COLO668 (cell line): ENCODE results near the gene KIF5C.
"Not testable (repeated sequence)": the region's sequence is repeated elsewhere in the genome, so short reads cannot be mapped to it uniquely, and the experiment has no call there.

Experiments used
- DNase-seq: peaks from one replicate; lab custom pipeline; 2025; ENCODE audit not compliant: unreplicated experiment; lab: John Stamatoyannopoulos, UW

KIF5C gene

DNA sequence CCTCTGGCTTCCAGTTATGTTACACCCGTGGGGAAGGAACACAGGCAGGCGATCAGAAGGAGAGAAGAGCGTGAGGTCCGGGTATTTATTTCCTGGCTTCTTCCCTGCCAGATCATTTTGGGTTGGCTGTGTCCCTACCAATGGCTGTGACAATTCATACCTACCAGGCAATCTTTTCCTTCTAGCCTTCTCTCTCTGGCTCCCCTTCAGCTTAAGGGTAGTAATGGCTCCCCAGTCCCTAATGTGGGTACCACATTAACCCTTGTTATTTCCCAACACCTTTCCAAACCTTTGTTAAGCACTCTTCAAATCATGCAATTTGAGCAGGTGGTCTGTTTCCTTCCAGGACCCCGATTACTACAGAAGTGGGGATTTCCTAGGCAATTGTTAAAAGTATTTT lies 84.7 kb downstream of the KIF5C start:
- no peak for DNase-seq

DNA sequence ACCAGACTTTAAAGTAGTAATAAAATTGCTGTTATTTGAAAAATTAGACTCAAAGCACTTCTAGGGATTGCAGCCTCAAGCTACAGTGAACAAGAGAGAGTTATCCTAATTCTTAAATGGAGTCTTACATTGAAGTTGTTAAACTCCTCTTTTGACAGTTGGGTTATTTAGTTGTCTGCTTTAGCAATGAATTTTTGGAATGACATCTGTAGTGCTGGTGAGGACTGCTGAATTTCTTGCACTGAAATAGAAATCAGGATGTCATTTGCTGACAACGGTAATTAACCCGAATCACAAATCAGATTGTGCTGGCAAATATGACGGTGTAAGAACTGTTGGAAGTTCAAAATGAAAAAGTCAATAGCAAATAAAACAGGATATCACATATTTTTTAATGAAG lies 85.5 kb downstream of the KIF5C start:
- DNase-seq: no peak

DNA sequence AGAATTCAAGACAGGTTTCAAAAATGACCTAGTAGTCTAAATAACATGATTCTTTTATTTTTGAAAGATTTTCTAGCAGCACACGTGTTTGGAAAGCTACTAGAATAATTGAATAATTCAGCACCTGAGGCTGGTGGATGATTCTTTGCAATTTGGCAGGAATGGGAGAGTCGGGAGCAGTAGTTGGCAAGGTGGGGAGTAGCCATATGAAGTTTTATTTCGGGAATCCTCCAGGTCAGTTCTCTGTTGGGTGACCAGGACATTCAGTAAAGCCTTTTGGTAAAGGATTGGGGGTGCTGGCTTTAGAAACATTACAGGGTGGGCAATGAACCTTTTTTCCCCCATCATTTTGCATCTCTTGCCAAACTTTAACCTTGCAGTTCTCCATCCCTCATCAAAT lies 88.4 kb downstream of the KIF5C start:
- no peak for DNase-seq

DNA sequence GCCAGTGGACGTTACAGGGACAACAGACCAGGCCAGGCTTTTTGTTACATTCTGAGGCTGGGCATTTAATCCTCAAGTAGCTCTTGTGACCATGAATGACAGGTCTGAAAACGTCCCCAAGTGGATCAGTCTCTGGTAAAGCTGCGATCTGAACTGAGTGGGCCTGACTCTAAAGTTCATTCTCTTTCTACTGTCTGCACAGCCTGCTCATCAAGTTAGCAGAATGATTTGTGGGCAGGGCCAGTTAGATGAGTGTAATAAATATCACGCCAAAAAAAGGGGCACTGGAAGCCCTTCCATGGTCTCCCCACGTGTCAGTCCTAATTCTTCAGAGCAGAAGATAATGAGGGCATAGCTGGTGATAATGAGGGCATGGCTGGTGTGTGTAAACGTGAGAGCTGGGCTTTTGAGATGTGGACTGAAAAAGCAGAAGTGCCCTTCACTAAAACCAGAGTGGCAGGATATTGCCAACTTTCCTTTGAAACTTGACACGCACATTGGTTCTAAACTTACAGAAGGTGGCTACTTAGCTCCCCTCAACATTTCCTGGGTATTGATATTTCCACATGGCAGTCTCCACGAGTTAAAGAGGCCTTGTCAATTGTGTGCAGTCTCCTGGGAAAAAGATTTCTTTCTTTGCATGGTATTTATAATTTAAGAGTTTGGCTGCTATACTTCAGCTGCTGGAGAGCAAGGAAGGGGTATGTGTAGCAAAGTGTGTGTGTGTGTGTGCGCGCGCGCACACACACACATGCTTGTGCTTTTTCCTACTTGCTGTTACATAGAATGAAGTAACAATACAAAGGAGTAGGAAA lies 90.8 kb downstream of the KIF5C start:
- DNase-seq: no peak

DNA sequence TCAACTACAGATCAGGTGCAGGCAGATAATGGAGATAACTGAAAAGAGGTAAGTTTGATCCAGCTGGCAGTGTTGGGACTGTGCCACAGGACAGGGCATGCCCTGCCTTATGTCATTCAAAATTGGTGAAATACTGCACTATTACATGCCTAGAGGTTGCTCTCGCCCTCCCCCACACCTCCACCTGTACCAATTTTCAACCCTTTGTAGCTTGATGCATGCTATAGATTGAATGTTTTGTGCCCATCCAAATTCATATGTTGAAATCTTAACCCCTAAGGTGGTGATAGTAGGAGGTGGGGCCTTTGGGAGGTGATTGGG lies 91.4 kb downstream of the KIF5C start:
- DNase-seq: no peak

DNA sequence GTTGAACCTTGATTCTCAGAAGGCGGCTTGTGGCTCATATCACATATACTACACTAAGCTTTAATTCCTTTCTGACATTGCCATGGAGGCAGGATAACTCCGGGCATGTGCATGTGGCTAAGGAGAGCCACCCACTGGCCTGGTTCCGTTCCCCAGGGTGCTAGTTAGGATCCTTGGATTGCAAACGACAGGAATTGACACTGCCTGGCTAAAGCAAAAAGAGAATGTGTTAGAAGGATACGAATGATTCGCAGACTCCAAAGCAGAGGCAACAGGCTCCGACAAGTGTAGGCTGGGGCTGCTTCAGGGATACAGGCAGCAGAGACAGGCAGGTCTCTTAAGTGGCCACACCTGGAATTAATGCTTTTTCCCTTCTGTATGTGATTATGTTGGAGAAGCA lies 92.0 kb downstream of the KIF5C start:
- no peak for DNase-seq

DNA sequence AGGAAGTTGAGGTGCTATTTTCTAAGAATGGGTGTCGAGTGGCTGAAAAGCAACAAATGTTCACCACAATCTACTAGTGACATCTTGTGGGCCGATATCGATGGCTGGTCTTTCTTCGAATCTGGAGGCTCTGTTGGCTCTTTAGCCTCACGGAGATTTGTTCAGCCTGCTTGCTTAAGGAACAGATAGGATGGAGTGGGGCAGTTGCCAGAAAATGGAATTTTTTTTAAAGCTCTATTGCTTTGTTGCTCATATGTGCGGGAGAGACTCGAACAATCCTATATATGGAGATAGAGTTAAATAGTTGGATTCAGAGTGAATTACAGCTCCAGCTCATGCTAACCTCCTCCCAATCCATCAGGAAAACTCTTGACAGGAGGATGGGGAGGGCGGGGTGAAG lies 92.6 kb downstream of the KIF5C start:
- DNase-seq: no peak

DNA sequence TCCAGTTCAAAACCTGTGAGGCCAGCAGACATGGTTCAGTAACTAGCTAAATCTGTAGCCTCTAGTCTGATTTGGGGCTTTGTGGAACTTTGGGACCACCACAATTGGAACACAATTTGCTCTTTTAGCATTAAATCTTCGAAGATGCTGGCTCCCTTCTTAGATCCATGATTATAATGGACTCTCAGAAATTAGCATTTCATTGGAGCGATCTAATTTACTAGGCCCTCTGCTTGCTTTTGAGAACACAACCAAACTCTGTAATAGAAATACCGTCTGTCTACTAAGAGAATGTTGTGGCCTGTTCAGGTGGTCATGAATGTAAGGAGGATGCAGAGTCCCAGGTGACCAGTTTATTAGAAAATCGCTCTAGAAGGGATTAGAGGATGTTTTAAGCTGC lies 93.3 kb downstream of the KIF5C start:
- no peak for DNase-seq

DNA sequence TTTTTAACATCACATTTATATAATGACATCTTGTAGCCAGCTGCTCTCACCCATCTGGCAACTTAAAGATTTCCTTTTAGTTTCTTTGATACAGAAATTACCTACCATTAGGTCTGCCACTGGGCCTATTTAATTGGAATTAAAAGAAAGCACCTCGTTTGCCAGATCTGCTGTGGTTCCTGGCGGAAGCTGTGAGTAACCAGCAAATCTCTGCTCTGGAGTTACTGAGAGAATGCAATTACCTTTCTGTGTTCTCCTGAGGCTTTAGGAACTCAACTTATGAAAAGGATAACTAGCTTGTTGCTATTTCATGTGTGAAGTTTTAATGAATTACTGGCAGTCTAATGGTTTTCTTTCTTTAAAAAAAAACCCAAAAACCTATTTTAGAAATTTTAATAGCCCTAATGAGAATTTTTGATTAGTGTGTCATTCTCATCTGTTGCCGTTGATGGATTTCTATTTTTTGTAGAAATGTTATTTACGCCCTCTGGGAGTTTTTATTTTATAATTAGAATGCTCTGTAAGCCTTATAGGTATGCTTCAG lies 93.8 kb downstream of the KIF5C start:
- DNase-seq: no peak

DNA sequence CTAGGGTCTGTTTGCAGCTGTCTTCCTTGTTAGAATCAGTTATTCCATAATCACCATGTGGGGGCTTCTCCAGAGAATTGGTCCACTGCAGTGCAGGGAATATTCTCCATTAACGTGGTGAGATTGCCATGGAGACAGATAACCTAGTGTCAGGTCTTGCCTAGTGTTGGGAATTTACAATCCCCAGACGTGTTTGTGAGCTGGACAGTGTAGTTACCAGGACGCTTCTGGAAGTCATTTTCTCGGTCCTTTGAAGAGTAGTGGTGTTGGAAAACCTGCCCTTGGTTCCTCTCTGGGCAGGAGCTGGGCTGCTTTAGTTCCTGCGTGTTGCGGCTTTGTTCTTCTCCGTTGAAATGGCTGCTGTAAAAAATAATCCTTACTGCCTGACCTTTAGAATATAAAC lies 94.6 kb downstream of the KIF5C start:
- no peak for DNase-seq

DNA sequence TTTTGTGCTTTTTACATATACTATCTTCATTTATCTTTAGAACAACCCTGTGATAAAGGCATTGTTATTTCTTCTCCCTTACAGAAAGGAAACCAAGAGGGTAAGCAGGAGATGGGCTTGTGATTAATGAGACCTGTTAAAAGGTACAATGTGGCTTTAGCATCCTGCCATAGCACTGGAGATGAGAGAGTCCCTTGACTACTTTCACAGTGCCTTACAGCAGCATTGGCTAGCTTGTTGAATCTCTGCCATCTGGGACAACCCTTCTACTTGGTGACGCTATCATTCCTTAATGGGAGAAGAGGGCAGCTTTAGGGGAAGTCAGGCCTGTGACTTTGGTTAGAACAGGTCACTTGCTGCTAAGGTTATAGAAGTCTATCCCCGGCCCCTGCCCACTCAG lies 95.4 kb downstream of the KIF5C start:
- DNase-seq: no peak

DNA sequence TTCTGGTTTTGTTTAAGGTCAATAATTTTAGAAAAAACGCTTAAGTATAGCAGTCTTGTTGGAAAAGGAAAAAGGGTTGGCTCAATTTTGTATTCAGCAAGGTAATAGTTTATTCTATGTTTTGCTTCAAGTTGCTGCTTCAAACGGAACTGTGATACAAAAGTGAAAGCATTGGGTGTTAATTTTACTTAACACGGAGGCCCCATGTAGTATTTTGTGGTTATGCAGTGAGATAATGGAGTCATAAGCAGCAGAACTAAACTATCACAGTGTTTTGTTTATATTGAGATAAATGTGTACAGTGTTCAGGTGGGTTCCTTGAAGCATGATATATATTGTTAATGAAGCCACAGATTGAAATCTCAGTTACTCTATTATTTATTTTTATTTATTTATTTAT lies 96.5 kb downstream of the KIF5C start:
- DNase-seq: no peak

DNA sequence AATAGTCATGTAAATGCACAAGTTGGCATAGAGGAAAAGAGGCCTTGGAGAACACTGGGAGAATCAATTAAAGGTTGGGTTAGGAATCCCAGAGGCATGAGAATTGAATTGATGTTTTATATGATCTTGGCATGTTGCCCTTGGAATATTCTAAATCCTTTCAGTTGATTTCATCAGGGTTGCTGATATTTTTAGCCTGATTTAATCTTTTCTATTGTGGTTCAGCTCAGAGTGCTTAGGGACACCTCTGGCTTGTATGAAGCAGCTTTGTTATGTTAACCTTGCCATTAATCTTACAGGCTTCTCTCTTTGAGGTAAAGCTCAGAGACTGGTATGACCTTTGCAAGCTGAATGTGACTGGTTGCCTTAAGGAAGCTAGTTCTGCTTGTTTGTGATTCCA lies 99.1 kb downstream of the KIF5C start:
- no peak for DNase-seq

DNA sequence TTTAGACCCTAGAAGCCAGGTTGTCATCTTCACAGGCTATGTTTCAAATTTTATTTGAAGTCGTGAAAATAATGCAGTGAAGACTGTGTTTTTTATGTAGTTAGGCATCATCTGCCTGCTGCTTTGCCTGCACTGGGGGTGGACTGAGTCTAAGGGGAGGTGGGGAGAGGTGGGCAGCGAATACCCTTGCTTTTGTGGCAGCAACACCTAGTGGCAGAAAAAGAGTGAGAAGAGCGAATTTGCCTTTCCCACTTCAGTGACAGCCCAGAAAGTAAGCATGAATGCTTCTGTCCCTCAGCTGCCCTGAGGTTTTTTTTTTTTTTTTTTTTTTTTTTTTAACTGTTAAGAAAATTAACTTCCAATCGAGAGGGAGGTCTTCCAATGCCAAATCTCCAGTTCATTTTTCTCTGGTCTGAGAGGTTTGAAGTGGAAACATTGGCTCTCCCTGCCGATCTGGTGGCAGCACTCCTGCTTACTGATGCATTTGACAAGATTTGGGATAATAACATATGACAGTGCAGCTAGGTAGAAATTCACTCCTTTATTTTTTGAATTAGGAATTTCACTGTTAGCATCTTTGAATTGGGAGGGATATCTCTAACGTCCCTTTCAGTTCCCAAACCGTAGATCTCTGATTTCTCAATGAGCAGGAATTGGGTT lies 103.1 kb downstream of the KIF5C start:
- no peak for DNase-seq

DNA sequence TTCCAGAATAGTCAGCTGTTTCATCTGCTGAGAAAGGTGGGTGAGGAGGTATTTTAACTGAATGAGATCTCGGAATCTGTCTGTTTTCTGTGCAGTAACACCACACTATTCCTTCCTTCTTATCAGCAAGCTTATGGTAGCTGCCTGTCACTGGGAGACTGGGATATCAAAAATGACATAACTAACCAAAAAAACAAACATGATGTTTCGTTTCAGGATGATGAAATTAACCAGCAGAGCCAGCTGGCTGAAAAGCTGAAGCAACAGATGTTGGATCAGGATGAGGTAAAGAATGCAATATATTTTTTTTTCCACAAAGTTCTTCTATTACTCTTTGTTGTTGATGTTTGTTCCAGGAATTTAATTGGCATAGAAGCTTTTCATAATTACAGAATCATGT lies 103.7 kb downstream of the KIF5C start:
- DNase-seq: no peak

DNA sequence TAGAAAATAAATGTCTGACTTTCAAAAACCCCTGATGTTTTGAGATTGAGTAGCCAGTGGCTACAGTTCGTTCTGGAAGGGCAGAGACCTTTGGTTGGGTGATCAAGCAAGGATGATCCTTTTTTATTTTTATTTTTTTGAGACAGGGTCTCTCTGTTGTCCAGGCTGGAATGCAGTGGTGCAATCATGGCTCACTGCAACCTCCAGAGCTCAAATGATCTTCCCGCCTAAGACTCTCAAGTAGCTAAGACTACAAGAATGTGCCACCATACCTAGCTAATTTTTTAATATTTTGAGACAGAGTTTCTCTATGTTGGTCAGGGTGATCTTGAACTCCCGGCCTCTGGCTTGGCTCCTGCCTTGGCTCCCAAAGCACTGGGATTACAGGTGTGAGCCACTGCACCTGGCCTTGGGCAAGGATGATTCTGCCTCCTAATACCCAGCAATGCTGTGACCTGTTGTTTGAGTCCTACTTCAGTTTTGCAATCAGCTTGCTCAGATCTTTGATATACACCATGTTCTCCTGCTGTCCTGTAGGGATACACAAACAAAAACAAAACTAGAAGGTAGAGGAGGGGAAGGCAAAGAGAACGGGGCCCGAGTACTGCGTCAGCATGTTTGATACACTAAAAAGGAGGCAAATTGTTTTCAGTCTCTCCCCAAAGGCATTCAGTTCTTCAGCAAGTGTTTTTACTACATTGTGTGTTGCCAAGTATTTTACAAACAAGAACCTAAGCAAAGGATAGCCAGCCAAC lies 104.3 kb downstream of the KIF5C start:
- DNase-seq: no peak

DNA sequence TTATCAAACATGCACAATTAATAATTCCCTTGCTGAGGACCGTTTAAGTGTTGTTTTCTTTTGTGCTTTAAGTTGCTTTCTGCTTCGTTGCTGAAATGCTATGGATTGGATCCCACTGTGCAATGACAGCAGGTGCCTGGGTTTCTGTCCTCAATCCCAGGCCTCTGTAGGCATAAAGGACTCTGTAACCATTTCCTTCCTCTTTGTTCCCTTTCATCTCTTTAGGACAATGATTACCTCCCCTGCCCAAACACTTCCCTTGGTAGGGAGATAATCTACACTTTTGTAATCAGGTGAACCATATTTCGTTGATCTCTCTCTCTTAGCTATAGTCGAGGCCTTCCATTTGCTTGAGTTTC lies 104.9 kb downstream of the KIF5C start:
- DNase-seq: no peak

DNA sequence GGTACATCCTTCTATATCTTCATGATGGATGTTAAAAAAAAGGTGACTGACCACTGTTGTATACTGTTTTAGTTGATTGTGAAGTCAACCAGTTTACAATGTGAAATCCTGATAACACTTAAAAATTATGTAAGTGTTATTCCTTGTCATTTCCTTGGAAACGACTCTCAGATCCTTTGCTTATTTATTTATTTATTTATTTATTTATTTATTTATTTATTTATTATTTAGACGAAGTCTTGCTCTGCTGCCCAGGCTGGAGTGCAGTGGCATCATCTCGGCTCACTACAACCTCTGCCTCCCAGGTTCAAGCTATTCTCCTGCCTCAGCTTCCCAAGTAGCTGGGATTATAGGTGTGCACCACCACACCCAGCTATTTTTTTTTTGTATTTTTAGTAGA lies 105.5 kb downstream of the KIF5C start:
- not testable (repeated sequence) for DNase-seq

DNA sequence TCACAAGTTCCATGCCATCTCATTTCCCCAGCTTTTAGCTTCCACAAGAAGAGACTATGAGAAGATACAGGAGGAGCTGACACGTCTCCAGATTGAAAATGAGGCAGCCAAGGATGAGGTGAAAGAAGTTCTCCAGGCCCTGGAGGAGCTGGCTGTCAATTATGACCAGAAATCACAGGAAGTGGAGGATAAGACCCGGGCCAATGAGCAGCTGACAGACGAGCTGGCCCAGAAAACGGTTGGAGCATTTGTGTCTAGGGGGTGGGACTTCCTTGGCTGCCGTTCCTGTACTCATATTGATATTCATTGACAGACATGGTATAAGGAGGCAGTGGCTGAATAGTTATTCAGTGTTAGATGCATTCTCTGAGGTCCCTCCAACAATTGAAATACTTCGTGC lies 106.3 kb downstream of the KIF5C start:
- DNase-seq: no peak

DNA sequence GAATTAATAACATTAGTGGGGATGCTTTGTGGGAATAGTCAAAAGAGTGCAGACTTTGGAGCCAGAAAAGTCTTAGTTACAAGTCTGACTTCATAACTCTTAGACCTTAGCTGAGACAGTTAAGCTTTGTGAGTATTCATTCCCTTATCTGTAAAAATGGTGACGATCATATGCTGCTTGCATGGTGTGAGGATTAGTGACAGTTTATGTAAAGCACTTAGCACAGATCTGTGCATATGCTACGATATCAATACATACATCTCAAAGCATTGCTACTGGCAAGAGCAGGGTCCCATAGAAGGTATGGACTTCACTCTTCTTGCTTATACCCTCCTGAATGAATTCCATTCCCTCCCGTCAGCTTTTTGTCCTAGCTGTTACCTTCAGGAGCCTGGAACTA lies 106.8 kb downstream of the KIF5C start:
- no peak for DNase-seq

DNA sequence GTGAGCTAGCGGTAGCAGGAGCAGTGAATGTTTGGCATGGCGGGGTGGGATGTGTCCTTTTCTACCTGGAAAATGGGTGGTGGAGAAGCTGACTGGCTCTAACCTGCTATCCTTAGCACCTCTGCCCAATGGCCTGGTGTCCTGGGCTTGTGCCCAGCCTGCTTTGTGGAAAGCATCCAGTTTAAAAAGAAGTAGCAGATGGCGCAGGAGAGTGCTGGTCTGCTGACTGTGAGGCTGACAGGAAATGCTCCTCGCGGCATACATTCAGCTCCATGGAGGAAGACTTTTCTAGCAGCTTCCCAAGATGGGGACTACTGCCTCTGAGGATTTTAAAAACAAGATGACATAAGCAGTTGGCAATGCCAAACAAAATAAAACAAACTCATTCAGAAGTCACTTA lies 107.3 kb downstream of the KIF5C start:
- DNase-seq: no peak

DNA sequence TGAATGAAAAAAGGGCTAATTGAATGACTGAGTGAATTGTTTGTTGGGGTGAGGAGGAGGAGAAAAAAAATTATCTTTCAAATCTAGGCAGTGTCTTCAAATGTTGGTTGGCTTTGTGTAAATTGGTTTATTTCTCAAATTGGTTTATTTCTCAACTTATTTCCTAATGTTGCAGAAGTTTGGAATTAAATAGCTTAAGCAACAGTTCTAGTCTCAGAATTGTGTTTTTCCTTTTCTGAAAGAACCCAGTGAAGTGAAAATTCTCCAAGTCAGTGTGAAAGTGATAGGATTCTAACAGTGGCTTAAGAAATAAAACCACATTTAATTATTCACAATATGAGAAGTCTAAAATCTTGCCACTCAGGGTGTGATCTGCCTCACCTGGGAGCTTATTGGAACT lies 108.9 kb downstream of the KIF5C start:
- DNase-seq: no peak
